HFFc6 (cell line): Measurements from ENCODE around the gene SRSF4. TPM values are rescaled to one million over a fixed set of nuclear protein-coding genes. Genes with fewer than 3 reads are reported as not detected.
A peak's percentile ranks its signal among the peaks of the same experiment; 100 is the strongest.
"Not testable (repeated sequence)": the region's sequence is repeated elsewhere in the genome, so short reads cannot be mapped to it uniquely, and the experiment has no call there.

Experiments used
- DNase-seq: peaks from one replicate; pipeline ENCODE4 v3.0.0-alpha.2; 2018
- H3K27ac Mint-ChIP-seq: 2 replicates; pipeline ENCODE4 v1.8.0; 2020; ENCODE audit warnings: mild to moderate bottlenecking, mixed read lengths
- H3K27me3 Mint-ChIP-seq: 2 replicates; pipeline ENCODE4 v1.8.0; 2021; ENCODE audit warnings: mild to moderate bottlenecking, moderate library complexity, mixed read lengths; ENCODE audit not compliant: insufficient read depth
- H3K36me3 Mint-ChIP-seq: 2 replicates; pipeline ENCODE4 v1.8.0; 2021; ENCODE audit warnings: low read depth, mixed read lengths
- H3K4me1 Mint-ChIP-seq: 2 replicates; pipeline ENCODE4 v1.8.0; 2020; ENCODE audit warnings: low read depth, mixed read lengths
- H3K4me3 Mint-ChIP-seq: 2 replicates; pipeline ENCODE4 v1.8.0; 2020; ENCODE audit warnings: mild to moderate bottlenecking, moderate library complexity, mixed read lengths
- H3K9me3 Mint-ChIP-seq: 2 replicates; pipeline ENCODE4 v1.8.0; 2020; ENCODE audit warnings: mild to moderate bottlenecking, mixed read lengths
- CTCF ChIP-seq: fragments of 200-600 bp; sonication (generic); IDR thresholded peaks from 2 replicates; pipeline ENCODE4 v1.5.0; 2021; ENCODE audit warnings: antibody characterized with exemption, mild to moderate bottlenecking
- total RNA-seq, 6 experiments: library from RNA; stranded (reverse); fragmentation: NEBNext Ultra II Directional; extraction: Animal tissue kit (Norgen Biotek cat#: 25700); gene quantifications; 2 replicates in 1 of 6; 3 replicates in 5 of 6; pipeline ENCODE4 v1.2.3, GENCODE V29; 2021

The SRSF4 gene
- total RNA-seq, 6 experiments from 2014 or later = 47.6 to 54.5 (median 51.5) TPM

- H3K9me3 Mint-ChIP-seq = no peaks in the 10 kb centered on the region
- H3K36me3 Mint-ChIP-seq = peaks cover 35% of the 10 kb centered on the region
- H3K27me3 Mint-ChIP-seq = no peaks in the 10 kb centered on the region; the same call in 1 of the 2 replicates
- no peak for TF ChIP-seq CTCF
- H3K27ac Mint-ChIP-seq = peak overlapping the region; percentile 3; the same call in 1 of the 2 replicates
- H3K4me3 Mint-ChIP-seq = no peak overlapping the region; the same call in 1 of the 2 replicates
- peaks cover 25% of the 10 kb centered on the region for H3K4me1 Mint-ChIP-seq
- DNase-seq = no peak
These were observed 39.0 kb downstream of the SRSF4 start for GRCh38 chr1:29142714-29143113.

GRCh38 chr1:29136391-29136915, 45.2 kb downstream of the SRSF4 start:
- Mint-ChIP-seq H3K27me3 (peaks cover 2% of the 10 kb centered on the region), H3K4me3 (no peak overlapping the region), H3K36me3 (no peaks in the 10 kb centered on the region), H3K27ac (no peak overlapping the region), H3K9me3 (no peaks in the 10 kb centered on the region), H3K4me1 (no peaks in the 10 kb centered on the region)
- TF ChIP-seq CTCF = no peak
- no peak for DNase-seq

- Mint-ChIP-seq H3K27ac (no peak overlapping the region), H3K27me3 (peaks cover 5% of the 10 kb centered on the region), H3K9me3 (no peaks in the 10 kb centered on the region), H3K36me3 (no peaks in the 10 kb centered on the region), H3K4me3 (no peak overlapping the region), H3K4me1 (peaks cover 9% of the 10 kb centered on the region)
- TF ChIP-seq CTCF = no peak
- no peak for DNase-seq
These were observed 47.0 kb downstream of the SRSF4 start for GRCh38 chr1:29134695-29135028.

- Mint-ChIP-seq H3K9me3 (no peaks in the 10 kb centered on the region), H3K4me3 (no peak overlapping the region), H3K4me1 (peaks cover 11% of the 10 kb centered on the region), H3K27ac (no peak overlapping the region), H3K27me3 (peaks cover 5% of the 10 kb centered on the region), H3K36me3 (no peaks in the 10 kb centered on the region)
- TF ChIP-seq CTCF = no peak
- no peak for DNase-seq
These were observed 47.6 kb downstream of the SRSF4 start for GRCh38 chr1:29133861-29134694.

- not testable (repeated sequence) for H3K9me3 Mint-ChIP-seq, DNase-seq, H3K36me3 Mint-ChIP-seq, H3K27ac Mint-ChIP-seq, H3K4me3 Mint-ChIP-seq, H3K27me3 Mint-ChIP-seq
- H3K4me1 Mint-ChIP-seq = peaks cover 11% of the 10 kb centered on the region
These were observed 50.6 kb downstream of the SRSF4 start for GRCh38 chr1:29131056-29131455.

- Mint-ChIP-seq H3K36me3 (no peaks in the 10 kb centered on the region), H3K27me3 (peaks cover 6% of the 10 kb centered on the region), H3K27ac (peak overlapping the region; percentile 14; the same call in 1 of the 2 replicates), H3K9me3 (no peaks in the 10 kb centered on the region), H3K4me3 (no peak overlapping the region), H3K4me1 (peaks cover 21% of the 10 kb centered on the region)
- peak; percentile 43 for DNase-seq
- no peak for TF ChIP-seq CTCF
These were observed 51.8 kb downstream of the SRSF4 start for GRCh38 chr1:29129916-29130315.
